Measurements from ENCODE around the gene DDX39A.
"Not testable (repeated sequence)": the region's sequence is repeated elsewhere in the genome, so short reads cannot be mapped to it uniquely, and the experiment has no call there.

DDX39A gene

DNA sequence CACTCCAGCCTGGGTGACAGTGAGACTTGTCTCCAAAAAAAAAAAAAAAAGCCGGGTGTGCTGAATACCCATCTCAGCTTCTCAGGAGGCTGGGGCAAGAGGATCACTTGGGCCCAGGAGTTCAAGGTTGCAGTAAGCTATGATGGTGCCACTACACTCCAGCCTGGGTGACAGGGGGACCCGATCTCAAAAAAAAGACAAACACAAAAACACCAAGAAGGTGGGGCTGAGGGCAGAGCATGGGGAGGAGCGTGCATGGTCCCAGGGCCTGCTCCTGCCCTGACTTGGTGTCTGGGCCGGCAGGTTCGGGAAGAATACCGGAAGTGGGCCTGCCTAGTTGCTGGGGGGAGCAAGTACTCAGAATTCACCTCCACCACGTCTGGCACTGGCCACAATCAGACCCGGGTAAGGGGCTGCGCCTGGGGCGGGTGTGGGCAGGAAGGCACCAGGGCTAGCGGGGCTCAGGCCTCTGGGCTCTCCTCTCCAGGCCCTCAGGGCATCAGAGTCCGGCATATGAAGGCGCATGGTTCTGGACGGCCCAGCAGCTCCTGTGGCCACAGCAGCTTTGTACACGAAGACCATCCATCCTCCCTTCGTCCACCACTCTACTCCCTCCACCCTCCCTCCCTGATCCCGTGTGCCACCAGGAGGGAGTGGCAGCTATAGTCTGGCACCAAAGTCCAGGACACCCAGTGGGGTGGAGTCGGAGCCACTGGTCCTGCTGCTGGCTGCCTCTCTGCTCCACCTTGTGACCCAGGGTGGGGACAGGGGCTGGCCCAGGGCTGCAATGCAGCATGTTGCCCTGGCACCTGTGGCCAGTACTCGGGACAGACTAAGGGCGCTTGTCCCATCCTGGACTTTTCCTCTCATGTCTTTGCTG, 11.3 kb downstream of the DDX39A start:
- DNase-seq: no peak

DNA sequence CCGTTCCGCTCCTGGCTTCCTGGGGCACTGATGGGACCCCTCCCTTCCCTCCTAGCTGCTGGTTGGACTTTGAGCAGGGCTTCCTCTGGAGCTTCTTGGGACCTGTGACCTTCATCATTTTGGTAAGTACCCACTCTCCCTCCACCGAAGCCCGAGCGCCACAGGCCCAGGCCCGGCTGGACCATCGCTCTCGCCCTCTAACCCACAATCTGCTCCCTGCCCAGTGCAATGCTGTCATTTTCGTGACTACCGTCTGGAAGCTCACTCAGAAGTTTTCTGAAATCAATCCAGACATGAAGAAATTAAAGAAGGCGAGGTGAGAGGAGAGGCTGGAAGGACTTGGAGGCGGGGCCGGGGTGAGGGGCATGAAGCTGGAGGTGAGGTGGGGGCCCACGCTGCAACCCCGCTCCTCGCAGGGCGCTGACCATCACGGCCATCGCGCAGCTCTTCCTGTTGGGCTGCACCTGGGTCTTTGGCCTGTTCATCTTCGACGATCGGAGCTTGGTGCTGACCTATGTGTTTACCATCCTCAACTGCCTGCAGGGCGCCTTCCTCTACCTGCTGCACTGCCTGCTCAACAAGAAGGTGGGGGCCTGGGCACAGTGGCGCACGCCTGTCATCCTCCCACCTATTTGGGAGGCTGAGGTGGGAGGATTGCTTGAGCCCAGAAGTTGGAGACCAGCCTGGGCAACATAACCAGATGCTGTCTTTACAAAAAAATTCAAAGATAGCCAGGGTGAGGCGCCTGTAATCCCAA, 12.3 kb downstream of the DDX39A start:
- DNase-seq: no peak

DNA sequence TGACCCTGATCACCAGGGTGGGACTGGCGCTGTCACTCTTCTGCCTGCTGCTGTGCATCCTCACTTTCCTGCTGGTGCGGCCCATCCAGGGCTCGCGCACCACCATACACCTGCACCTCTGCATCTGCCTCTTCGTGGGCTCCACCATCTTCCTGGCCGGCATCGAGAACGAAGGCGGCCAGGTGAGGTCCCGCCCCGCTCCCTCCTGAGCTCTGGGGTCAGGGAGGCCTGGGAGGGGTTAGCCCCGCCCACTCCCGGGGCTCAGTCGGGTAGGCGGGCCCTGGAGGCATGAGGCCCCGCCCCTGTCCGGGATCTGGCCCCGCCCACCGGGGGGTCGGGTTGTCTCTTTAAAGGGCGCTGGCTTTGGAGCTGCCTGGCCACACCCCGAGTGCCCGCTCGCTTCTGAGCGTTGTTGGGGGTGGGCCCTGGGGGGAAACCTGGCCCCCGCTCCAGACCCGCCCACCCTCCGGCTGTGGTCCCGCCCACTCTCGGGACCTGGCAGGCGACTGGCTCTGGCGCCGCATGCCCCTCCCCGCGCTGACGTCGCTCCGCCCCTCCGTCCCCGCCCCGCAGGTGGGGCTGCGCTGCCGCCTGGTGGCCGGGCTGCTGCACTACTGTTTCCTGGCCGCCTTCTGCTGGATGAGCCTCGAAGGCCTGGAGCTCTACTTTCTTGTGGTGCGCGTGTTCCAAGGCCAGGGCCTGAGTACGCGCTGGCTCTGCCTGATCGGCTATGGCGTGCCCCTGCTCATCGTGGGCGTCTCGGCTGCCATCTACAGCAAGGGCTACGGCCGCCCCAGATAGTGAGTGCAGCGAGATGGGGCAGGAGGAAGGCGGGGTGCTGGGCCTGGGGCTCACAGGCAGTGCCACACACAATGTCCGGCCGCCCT, 13.1 kb downstream of the DDX39A start:
- peak in 1 of 2 experiments; percentile 31 for DNase-seq

DNA sequence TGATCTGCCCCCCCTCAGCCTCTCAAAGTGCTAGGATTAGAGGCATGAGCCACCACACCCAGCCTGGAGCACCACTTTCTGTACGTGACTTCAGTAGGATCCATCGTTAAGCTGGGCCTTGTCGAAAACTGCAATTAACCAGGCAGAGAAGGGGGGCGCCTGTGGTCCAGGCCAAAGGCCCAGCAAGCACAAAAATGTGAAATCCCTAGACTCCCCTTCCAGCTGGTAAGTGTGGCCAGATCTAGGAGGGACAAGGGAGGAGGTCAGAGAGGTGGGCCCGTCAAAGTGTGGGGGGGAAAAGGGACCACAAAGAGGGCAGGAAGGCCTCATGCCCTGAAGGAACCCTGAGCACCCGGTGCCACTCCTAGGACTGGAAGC, 13.8 kb downstream of the DDX39A start:
- no peak for DNase-seq

DNA sequence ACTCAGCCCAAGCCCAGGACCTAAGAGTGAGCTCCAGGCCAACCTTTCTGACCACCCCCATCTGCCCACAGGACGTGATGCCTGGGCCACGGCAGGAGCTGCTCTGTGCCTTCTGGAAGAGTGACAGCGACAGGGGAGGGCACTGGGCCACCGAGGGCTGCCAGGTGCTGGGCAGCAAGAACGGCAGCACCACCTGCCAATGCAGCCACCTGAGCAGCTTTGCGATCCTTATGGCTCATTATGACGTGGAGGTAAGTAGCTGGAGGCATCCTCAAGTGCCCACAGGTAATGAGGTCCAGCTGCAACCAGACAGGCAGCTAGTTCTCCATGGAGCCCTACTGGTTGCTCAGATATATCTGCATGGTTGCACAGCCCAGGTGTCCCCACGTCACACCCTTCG, 14.8 kb downstream of the DDX39A start:
- DNase-seq: no peak

DNA sequence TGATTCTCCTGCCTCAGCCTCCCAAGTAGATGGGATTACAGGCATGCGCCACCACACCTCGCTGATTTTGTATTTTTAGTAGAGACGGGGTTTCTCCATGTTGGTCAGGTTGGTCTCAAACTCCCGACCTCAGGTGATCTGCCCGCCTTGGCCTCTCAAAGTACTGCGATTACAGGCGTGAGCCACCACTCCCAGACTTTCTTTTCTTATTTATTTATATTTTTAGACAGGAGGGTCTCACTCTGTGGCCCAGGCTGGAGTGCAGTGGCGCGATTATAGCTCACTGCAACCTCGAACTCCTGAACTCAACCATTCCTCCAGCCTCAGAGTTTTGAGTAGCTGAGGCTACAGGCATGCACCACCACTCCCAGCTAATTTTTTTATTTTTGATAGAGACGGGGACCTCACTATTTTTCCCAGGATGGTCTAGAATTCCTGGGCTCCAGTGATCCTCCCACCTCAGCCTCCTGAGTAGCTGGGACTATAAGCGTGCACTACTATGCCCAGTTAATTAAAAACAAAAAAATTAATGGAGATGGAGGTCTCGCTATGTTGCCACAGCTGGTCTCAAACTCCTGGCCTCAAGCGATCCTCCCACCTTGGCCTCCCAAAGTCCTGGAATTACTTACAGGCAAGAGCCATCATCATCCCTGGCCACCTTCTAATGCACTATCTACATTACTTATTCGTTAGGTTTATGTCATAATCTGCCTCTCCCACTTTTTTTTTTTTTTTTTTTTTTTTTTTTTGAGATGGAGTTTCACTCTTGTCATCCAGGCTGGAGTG, 15.8 kb downstream of the DDX39A start:
- DNase-seq: not testable (repeated sequence)

DNA sequence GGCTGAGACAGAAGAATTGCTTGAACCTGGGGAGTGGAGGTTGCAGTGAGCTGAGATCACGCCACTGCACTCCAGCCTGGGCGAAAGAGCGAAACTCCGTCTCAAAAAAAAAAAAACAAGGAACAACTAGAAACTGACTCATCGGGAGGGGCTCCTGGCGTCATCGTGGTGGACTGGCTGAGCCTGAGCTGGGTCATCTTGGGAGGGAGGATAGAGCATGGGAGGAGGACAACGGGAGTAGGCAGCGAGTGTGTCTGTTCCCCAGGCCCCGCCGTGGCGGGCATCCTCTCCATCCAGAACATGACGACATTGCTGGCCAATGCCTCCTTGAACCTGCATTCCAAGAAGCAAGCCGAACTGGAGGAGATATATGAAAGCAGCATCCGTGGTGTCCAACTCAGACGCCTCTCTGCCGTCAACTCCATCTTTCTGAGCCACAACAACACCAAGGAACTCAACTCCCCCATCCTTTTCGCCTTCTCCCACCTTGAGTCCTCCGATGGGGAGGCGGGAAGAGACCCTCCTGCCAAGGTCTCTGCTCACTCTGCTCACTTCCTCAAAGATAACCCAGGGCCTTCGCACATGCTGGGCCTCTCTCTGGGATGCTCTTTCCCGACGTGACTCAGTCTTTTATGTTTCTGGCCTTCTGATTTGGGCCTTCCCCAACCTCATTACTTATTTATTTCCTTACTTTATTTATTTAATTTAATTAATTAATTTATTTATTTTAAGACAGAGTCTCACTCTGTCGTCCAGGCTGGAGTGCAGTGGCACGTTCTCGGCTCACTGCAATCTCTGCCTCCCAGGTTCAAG, 16.6 kb downstream of the DDX39A start:
- DNase-seq: peak in 1 of 2 experiments; percentile 13

DNA sequence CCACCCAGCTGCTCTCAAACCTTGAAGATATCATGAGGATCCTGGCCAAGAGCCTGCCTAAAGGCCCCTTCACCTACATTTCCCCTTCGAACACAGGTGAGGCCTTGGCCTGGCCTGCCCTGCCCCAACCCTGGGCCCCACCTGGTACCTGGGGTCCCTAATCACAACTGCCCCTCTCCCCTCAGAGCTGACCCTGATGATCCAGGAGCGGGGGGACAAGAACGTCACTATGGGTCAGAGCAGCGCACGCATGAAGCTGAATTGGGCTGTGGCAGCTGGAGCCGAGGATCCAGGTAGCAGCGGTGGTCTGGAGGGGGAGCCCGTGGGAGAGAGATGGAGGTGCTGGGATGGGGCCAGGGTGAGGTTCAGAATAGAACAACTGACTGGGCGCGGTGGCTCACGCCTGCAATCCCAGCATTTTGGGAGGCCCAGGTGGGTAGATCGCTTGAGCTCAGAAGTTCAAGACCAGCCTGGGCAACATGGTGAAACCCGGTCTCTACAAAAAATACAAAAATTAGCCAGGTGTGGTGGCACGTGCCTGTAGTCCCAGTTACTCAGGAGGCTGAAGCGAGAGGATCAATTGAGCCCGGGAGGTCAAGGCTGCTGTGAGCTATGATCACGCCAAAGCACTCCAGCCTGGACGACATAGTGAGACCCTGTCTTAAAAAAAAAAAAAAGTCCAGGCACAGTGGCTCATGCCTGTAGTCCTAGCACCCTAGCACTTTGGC, 17.5 kb downstream of the DDX39A start:
- DNase-seq: no peak

DNA sequence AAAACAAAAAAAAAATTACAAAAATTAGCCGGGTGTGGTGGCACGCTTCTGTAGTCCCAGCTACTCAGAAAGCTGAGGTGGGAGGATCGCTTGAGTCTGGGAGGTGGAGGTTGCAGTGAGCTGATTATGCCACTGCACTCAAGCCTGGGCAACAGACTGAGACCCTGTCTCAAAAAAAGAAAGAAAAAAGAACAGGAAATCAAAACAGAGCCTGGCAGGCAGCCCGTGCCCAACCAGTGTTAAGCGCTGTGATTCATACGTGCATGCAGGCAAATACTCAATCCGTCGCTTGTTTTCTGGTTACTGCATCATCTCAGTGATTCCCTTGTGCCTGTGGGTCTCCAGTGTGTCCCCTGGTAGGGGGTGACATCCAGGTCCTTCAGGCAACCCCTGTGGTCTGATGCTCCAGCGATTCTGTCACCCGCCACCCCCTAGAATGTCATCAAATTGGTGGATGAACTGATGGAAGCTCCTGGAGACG, 18.1 kb downstream of the DDX39A start:
- no peak for DNase-seq

DNA sequence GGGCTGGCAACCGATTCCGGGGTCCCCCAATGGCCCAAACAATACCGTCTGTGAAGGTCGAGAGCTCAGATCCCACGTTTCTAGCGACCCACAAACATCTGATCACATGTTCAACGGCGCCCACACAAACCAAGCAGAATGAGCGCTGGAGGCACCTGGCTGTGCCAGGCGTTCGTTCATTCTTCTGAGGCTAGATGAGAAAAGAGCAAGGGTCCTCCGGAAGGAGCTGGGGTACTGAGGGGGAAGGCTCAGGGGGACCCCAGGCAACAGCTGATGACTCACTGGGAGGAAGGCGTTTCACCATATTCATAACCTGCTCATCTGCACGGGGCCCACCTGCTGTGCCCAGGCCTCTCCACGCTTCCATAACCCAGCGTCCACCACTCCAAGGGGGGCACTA, 22.0 kb downstream of the DDX39A start:
- not testable (repeated sequence) for DNase-seq

DNA sequence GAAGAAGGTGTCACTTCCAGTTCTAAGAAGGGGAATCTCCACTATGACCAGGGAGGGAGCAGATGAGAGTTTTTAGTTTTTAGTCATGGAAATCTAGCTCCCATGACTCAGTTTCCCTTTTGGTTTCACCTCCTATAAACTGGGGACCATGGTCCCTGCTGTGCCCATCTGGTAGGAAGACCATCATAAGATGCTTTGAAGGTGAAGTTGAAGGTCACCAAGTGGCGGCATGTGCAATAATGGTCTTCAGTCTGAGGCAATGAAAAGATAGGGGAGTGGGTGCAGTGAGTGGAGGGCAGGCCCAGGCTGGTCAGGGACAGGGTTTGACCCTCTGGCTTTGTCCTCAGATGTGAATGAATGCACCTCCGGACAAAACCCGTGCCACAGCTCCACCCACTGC, 22.4 kb downstream of the DDX39A start:
- not testable (repeated sequence) for DNase-seq

DNA sequence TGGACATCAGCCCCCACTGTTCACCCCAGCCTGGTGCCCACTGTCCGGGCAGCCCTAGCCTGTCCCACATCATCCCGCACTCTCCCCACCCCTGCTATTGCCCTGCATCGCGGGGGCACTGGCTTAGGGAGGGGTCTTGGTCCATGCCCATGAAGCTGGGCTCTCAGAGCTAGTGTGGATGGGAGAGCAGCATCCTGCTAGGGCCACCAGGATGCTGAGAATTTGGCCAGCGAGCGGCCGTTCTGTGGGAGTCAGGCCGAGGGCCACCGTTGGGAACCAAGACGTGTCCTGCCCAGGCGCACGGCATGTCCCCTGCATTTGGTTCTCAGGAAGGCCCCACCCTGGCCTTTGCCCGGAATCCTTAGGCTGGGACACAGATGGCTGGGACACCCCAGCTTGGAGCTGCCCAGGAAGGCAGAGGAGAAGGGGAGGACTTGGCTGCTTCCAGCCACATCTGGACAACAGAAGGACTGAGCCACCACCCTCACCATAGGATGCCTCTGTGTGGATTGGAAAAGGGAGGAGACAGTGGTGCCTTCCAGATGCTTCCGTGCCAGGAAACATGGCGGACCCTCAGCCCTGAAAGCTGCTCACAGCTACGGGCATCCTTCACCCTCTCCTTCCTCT, 23.3 kb downstream of the DDX39A start:
- no peak for DNase-seq

DNA sequence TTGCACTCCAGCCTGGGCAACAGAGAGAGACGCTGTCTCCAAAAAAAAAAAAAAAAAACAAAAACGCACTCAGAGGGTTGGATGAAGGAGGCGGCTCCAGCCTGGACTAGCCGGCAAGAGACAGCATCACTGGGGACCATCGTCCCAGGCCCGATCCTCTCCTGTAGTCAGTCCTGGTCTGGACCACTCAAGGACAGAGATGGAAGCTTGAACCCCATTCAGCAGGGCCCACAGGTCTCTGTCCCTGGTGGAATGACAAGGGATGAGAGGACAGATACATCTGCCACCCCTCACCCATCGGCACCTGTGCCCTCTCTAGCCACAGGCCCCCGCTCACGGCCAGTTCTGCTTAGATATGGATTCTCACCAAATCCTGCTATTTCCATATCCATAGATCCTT, 23.9 kb downstream of the DDX39A start:
- DNase-seq: no peak

DNA sequence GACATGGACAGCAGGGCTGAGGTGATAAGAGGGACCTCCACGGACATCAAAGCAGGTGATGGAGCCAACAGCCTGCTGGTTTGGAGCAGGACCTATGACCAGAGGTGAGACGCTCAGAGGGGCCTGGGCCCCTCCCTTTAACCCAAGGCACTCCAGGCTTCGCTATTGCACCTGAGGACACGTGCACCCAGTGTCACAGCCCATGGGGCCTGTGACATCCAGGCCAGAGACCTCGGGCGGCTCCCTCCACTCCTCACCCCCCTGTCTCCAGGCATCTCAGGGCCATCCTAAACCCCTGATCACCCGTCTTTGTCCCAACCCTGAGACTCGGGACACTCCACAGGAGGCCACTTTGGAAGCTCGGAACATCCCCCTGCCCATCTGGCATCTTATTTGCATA, 25.0 kb downstream of the DDX39A start:
- no peak for DNase-seq

DNA sequence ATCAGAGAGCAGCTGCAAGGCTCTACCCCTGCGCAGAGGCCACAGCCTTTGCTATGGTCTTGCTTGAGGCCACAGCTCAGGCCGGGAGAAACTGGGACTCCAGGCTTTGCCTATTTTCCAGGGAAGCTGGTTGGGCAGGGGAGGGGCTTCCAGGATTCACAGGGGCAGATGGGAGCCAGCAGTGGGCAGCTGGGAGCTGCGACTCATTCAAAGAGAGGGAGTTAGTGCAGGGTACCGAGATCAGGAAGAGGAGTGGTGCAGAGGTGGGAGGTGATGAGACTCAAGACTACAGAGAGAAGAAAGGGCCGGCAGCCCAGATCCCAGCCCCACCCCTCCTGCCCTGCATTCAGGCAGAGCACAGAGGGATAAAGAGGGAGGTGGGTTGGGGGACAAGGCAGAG, 25.8 kb downstream of the DDX39A start:
- no peak for DNase-seq

DNA sequence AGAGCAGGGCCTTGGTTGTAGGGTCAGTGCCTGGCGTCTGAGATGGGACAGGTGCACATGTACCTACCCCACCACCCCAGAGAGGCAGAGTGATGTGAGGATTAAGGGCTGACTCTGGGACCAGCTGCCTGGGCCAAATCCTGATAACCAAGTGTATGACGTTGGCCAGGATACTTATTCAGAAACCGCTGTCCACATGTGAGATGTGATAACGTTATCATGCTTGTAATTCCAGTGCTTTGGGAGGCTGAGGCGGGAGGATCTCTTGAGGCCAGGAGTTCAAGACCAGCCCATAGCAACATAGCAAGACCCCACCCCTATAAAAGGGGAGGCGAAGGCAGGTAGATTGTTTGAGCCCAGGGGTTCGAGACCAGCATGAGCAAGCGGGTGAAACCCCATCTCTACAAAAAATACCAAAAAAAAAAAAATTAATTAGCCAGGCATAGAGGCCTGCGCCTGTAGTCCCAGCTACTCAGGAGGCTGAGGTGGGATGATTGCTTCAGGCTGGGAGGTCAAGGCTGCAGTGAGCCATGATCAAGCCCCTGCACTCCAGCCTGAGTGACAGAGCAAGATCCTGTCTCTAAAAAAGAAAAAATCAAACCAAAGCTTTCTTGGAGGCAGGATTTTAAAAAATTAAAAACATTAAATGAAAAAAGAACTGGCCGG, 27.9 kb downstream of the DDX39A start:
- DNase-seq: no peak

DNA sequence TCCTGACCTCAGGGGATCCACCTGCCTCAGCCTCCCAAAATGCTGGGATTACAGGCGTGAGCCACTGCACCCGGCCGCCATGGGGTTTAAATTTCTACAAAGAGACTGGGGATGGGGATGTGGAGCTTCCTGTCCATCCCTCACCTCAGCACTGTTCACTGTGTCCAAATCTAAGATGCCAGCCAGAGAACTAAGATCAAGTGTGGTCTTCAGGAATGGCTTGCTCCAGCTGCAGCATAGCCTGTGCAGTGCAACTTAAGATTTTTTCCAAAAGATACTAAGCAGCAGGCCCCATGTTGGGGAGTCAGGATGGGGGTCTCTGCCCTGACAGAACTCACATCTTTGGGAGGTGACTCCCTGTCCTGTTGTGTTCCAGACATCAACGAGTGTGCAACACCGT, 28.6 kb downstream of the DDX39A start:
- no peak for DNase-seq

DNA sequence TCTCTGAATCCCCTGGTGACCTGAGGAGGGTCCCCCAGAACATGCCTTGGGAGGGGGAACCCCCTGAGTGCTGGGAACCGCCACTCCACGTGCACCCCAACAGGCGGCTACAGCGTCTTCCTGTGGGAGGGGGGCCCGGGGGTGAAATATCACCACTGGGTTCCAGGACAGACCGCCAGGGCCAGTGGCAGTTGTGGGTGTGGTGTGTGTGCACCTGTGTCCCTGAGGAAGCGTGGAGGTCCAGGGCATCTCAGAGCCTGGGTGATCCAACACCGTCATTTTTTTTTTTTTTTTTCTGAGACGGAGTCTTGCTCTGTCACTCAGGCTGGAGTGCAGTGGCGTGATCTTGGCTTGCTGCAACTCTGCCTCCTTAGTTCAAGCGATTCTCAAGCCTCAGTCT, 33.6 kb downstream of the DDX39A start:
- no peak for DNase-seq

Data from SW 1271 (cell line).